ENCODE measurements around the gene C1orf185. TPM values are rescaled to one million over a fixed set of nuclear protein-coding genes. Genes with fewer than 3 reads are reported as not detected.

The C1orf185 gene
- total RNA-seq, 1 experiment from 2014 or later: not detected

DNA sequence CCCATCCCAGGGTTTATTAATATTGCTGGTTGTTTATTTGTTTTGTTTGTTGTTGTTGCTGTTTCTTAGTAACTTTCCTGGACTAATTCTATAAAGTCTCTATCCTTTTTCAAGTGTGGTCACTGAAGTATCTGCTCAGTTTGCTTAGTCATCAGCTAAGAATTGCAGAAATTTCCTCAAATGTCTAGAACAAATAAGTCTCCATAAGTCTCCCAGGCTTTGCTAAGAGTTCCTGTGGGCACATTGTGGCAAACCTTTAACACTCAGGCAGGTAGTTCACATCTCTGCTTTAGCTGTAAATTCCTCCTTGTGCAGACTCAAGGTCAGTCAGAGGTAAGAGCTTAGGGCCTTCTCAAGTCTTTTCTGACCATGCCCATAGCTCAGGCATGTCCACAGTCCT, 38.9 kb upstream of the C1orf185 start:
- H3K9me3 ChIP-seq (ENCODE audit: low read depth, low read length, poor library complexity, severe bottlenecking): no peaks in the 10 kb centered on the region
- H3K4me1 ChIP-seq (ENCODE audit: insufficient read depth, low read length, poor library complexity, severe bottlenecking): no peaks in the 10 kb centered on the region
- no peaks in the 10 kb centered on the region for H3K27me3 ChIP-seq (replicated peaks; ENCODE audit: insufficient read depth, low read depth, low read length, poor library complexity)
- no peaks in the 10 kb centered on the region for H3K36me3 ChIP-seq (ENCODE audit: insufficient read depth, low read length, poor library complexity, severe bottlenecking)
- BruUV-seq (replicated peaks): no TSS peak
- intact Hi-C loops (cut with micrococcal nuclease; ENCODE audit: unreplicated experiment): no loop called here
- H3K4me3 ChIP-seq (ENCODE audit: low read depth, low read length, poor library complexity, severe bottlenecking): no peak overlapping the region
- TF ChIP-seq EZH2 (IDR thresholded peaks at IDR 0.05; ENCODE audit: borderline replicate concordance, low read depth, low read length, poor library complexity, severe bottlenecking) (no peak), CTCF (conservative IDR thresholded peaks at IDR 0.05; ENCODE audit: low read depth, low read length) (no peak)
- CTCF ChIA-PET: no interaction called here
- POLR2A ChIA-PET (ENCODE audit: low non-redundant PET): no interaction called here
- H3K27ac ChIP-seq (ENCODE audit: low read depth, low read length, poor library complexity, severe bottlenecking): no peak overlapping the region
- DNase-seq (ENCODE audit: low spot score): no peak

DNA sequence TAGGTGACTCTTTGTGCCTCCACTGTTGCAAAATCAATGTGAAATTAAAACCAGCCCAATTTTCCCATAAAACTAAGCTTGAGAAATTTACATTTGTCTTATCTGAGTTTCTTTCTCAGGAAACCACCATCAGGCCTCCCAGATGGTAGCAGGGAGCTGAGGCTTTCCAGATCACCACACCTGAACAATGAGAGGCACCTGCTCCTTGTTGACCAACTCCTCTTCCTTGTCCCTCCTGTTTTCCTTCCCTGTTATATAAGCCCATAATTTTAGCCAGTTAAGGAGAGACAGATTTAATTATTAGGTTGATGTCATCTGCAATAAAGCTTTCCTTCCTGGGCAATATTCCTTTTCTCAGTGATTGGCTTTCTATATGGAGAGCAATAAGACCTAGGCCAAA, 32.0 kb upstream of the C1orf185 start:
- ChIA-PET CTCF (no interaction called here), POLR2A (ENCODE audit: low non-redundant PET) (no interaction called here)
- H3K27me3 ChIP-seq (replicated peaks; ENCODE audit: insufficient read depth, low read depth, low read length, poor library complexity): no peaks in the 10 kb centered on the region
- no TSS peak for BruUV-seq (replicated peaks)
- H3K4me3 ChIP-seq (ENCODE audit: low read depth, low read length, poor library complexity, severe bottlenecking): no peak overlapping the region
- no peaks in the 10 kb centered on the region for H3K36me3 ChIP-seq (ENCODE audit: insufficient read depth, low read length, poor library complexity, severe bottlenecking)
- H3K27ac ChIP-seq (ENCODE audit: low read depth, low read length, poor library complexity, severe bottlenecking): no peak overlapping the region
- no peak for DNase-seq (ENCODE audit: low spot score)
- no peak for TF ChIP-seq CTCF (conservative IDR thresholded peaks at IDR 0.05; ENCODE audit: low read depth, low read length)
- TF ChIP-seq EZH2 (IDR thresholded peaks at IDR 0.05; ENCODE audit: borderline replicate concordance, low read depth, low read length, poor library complexity, severe bottlenecking): no peak
- H3K4me1 ChIP-seq (ENCODE audit: insufficient read depth, low read length, poor library complexity, severe bottlenecking): no peaks in the 10 kb centered on the region
- intact Hi-C loops (cut with micrococcal nuclease; ENCODE audit: unreplicated experiment): no loop called here
- H3K9me3 ChIP-seq (ENCODE audit: low read depth, low read length, poor library complexity, severe bottlenecking): no peaks in the 10 kb centered on the region

DNA sequence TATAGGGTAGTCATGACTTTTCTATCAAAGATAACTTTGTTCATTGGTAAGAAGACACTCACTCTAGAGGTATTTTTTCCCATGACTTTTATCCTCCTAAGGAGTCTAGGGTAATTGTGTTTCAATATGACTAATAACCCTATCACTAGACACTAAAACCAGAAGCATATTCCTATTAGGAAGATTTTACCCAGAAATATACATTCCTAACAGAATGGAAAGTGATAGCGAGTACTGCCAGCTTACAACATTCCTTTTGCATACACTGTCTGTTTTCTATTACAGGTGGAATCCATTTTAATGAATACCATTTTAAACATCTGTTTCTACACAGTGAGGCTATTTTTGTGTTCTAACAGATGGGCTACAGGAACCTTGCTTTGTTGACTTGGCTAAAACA, 31.4 kb upstream of the C1orf185 start:
- intact Hi-C loops (cut with micrococcal nuclease; ENCODE audit: unreplicated experiment): no loop called here
- ChIA-PET POLR2A (ENCODE audit: low non-redundant PET) (no interaction called here), CTCF (no interaction called here)
- no peaks in the 10 kb centered on the region for H3K36me3 ChIP-seq (ENCODE audit: insufficient read depth, low read length, poor library complexity, severe bottlenecking)
- DNase-seq (ENCODE audit: low spot score): no peak
- no peaks in the 10 kb centered on the region for H3K9me3 ChIP-seq (ENCODE audit: low read depth, low read length, poor library complexity, severe bottlenecking)
- TF ChIP-seq EZH2 (IDR thresholded peaks at IDR 0.05; ENCODE audit: borderline replicate concordance, low read depth, low read length, poor library complexity, severe bottlenecking): no peak
- TF ChIP-seq CTCF (conservative IDR thresholded peaks at IDR 0.05; ENCODE audit: low read depth, low read length): no peak
- no peaks in the 10 kb centered on the region for H3K4me1 ChIP-seq (ENCODE audit: insufficient read depth, low read length, poor library complexity, severe bottlenecking)
- no TSS peak for BruUV-seq (replicated peaks)
- H3K27ac ChIP-seq (ENCODE audit: low read depth, low read length, poor library complexity, severe bottlenecking): no peak overlapping the region
- H3K27me3 ChIP-seq (replicated peaks; ENCODE audit: insufficient read depth, low read depth, low read length, poor library complexity): peaks cover 2% of the 10 kb centered on the region
- no peak overlapping the region for H3K4me3 ChIP-seq (ENCODE audit: low read depth, low read length, poor library complexity, severe bottlenecking)

All from A673 (cell line).